Epithelial cell of esophagus (primary cell): ENCODE results near the gene LPXN.
A peak's percentile ranks its signal among the peaks of the same experiment; 100 is the strongest.
"Not testable (repeated sequence)": the region's sequence is repeated elsewhere in the genome, so short reads cannot be mapped to it uniquely, and the experiment has no call there.

Source experiments
- DNase-seq: peaks from one replicate; pipeline ENCODE4 v3.0.0; 2010; ENCODE audit warnings: low read depth
- H3K4me3 ChIP-seq: 2 replicates; pipeline ENCODE4 v1.5.1; 2011; ENCODE audit warnings: mild to moderate bottlenecking, low read length, control low read depth
- TF ChIP-seq, protein P1 (sequence below): IDR thresholded peaks from 2 replicates; pipeline ENCODE4 v1.5.1; 2011; ENCODE audit warnings: low read depth, mild to moderate bottlenecking, low read length, control low read depth, inconsistent platforms; ENCODE audit not compliant: insufficient read depth; ENCODE audit errors: missing control alignments

Gene LPXN

DNA sequence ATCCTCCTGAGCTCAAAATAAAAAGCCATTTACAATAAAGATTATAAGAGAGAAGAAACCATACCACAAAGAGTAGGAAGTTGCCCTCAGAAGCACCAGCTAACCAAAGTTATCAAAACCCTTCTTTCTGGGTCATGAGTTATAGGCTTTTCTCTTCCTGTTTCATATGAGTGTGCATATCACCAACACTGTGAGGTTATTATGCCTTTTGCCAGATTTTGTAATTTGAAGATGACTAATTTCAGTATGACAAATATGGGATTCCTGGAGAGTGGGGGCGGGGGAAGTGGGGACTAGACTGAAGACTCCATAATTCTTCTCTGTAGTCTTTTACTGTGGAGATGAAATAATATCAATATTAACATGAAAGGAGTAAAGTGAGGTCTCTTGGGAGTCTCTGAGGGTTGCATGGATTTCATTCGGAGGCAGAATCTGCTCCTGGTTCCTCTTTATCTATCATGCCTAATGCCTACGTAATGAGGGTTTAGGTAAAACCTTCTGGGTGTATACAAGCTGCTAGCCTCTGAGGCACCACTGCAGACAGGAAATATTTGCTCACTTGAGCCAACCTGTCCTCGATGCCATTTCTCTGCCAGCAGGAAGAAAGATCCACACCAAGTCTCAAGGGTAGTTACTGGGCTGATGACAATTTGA, 2.1 kb downstream of the LPXN start:
- peak; percentile 89 for DNase-seq
- TF ChIP-seq, protein P1, sequence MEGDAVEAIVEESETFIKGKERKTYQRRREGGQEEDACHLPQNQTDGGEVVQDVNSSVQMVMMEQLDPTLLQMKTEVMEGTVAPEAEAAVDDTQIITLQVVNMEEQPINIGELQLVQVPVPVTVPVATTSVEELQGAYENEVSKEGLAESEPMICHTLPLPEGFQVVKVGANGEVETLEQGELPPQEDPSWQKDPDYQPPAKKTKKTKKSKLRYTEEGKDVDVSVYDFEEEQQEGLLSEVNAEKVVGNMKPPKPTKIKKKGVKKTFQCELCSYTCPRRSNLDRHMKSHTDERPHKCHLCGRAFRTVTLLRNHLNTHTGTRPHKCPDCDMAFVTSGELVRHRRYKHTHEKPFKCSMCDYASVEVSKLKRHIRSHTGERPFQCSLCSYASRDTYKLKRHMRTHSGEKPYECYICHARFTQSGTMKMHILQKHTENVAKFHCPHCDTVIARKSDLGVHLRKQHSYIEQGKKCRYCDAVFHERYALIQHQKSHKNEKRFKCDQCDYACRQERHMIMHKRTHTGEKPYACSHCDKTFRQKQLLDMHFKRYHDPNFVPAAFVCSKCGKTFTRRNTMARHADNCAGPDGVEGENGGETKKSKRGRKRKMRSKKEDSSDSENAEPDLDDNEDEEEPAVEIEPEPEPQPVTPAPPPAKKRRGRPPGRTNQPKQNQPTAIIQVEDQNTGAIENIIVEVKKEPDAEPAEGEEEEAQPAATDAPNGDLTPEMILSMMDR = no peak
- peak overlapping the region; percentile 20 for H3K4me3 ChIP-seq

DNA sequence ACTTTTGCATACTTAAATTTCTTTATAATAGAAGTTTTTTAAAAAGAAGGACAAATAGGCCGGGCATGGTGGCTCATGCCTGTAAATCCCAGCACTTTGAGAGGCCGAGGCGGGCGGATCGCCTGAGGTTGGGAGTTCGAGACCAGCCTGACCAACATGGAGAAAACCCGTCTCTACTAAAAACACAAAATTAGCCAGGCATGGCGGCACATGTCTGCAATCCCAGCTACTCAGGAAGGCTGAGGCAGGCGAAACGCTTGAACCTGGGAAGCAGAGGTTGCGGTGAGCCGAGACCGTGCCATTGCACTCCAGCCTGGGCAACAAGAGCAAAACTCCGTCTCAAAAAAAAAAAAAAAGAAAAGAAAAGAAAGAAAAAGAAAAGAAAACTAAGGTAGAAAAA, 2.8 kb downstream of the LPXN start:
- not testable (repeated sequence) for DNase-seq, H3K4me3 ChIP-seq

DNA sequence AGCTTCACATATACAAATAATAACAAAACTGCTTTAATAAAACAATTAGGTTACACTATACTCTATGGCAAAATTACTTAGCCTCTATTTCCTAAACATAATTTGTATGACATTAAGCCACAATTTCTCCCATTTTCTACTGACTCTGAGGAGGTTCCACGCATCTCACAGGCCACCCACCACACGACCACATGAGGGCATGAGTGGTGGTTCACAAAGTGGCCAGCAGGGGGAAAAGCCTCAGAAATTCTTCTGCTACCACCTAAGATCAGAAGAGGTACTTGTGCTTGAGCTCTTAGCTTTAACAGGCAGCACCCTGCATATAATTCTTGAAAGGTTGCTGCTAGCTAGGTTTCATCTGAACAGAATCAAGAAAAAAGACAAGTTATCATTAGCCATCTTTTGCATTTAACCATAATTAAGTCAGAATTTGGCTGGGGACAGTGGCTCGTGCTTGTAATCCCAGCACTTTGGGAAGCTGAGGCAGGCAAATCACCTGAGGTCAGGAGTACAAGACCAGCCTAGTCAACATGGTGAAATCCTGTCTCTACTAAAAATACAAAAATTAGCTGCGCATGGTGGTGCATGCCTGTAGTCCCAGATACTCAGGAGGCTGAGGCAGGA, 7.7 kb downstream of the LPXN start:
- peak; percentile 68 for DNase-seq
- TF ChIP-seq, protein P1 = peak; percentile 78
- no peak overlapping the region for H3K4me3 ChIP-seq

DNA sequence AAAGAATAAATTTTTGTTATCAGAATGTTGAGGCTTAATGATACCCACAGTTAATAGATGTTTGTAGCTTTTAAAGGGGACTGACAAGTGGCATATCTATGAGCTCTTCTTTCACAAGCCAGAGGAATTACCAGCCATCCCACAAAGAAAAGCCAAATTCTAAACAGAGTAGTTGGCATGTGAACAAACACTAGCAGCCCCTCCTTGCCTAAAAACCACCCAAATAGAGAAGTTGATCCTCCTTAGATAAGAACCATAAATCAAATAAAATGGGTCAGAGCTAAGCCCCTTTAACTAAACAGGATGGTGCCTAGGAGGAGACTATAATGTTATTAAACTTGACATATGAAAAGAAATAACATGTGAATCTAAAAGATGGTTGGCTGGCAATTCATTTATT, 11.4 kb downstream of the LPXN start:
- no peak overlapping the region for H3K4me3 ChIP-seq
- TF ChIP-seq, protein P1 = no peak

DNA sequence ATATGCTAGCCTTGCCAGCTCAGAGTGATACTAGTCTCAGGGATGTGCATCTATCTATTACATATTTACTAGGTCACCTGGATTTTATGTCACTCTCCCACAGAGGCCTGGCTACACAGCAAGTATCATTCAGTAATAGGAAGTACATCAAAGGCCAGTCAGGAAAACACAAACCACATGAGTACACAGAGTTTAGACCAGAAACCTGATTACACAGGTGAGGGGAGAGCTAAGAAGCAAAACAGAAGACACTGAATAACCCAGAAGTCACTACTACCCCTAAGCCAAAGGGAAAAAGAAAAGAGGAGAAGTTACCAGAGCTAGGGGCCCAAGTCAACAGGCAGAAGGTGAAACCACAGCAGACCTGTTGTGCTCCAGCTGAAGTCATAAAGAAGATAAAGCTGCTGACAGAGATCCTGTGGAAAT, 13.3 kb downstream of the LPXN start:
- TF ChIP-seq, protein P1 = no peak

More for the DNA sequence above, 11.4 kb downstream of the LPXN start:
- no peak for DNase-seq

DNA sequence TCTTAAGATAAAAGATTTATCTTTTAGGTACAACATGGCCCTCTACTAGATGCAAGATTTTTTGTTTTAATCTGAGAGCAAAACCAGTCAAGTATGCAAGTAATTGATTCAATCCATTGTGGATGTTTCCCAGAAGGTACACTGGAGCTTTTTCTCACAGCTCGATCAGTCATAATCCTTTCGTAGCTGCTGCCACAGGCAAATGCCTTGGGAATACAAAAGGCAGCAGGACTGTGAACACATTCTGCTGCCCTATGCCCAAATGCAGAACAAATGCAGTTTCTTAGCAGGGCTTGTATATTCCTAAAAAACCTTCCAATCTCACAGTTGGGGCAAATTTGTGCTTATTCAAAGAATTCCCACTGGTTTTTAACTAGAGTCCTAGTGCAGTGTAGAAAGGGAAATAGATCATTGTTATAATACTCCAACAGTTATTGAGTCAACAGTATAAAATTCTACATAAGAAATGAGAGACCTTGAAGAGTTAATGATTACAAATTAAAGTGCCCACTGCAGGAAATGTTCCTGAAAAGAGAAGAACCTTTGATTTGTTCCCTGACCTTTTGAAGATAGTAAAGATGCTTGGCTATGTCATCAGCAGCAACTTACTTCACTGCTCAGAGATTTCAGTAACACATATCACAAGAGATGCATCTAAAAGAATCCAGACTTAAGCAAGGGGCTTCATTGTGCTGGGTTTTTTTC, 14.1 kb downstream of the LPXN start:
- TF ChIP-seq, protein P1 = no peak
- no peak for DNase-seq
- H3K4me3 ChIP-seq = no peak overlapping the region

More for the DNA sequence above, 13.3 kb downstream of the LPXN start:
- no peak for DNase-seq
- no peak overlapping the region for H3K4me3 ChIP-seq

DNA sequence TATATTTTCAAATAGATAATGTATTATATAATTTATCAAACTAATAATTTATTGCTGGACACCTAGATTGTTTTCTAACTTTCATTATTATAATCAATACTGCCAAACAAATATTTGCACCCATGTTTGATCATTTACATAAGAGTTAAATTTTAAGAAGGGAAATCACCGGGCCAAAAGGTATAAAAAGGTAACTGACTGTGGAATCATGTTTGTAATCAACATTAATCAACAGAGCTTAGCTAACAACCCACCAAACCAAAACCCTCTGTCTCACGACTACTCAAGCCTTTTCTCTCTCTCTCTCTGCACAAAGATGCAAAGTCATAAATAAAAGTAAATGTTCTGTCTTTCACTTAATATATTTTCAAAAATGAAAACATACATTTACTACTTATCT, 14.8 kb downstream of the LPXN start:
- no peak for DNase-seq

More for the DNA sequence above, 14.8 kb downstream of the LPXN start:
- no peak overlapping the region for H3K4me3 ChIP-seq
- TF ChIP-seq, protein P1 = no peak
